GM19351 (cell line): ENCODE results near the gene CXCL1.

ENCODE experiments used
- ATAC-seq: cut with Tn5 transposase; IDR thresholded peaks from one replicate; pipeline ENCODE4 v1.9.1; 2021; ENCODE audit warnings: mild to moderate bottlenecking, moderate library complexity; ENCODE audit not compliant: unreplicated experiment

Gene CXCL1

DNA sequence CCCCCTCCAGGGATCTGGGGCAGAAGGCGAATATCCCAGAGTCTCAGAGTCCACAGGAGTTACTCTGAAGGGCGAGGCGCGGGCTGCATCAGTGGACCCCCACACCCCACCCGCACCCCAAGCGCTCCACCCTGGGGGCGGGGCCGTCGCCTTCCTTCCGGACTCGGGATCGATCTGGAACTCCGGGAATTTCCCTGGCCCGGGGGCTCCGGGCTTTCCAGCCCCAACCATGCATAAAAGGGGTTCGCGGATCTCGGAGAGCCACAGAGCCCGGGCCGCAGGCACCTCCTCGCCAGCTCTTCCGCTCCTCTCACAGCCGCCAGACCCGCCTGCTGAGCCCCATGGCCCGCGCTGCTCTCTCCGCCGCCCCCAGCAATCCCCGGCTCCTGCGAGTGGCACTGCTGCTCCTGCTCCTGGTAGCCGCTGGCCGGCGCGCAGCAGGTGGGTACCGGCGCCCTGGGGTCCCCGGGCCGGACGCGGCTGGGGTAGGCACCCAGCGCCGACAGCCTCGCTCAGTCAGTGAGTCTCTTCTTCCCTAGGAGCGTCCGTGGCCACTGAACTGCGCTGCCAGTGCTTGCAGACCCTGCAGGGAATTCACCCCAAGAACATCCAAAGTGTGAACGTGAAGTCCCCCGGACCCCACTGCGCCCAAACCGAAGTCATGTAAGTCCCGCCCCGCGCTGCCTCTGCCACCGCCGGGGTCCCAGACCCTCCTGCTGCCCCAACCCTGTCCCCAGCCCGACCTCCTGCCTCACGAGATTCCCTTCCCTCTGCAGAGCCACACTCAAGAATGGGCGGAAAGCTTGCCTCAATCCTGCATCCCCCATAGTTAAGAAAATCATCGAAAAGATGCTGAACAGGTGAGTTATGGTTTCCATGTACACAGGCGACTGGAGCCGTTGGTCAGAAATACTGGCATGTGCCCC, at the start of gene CXCL1:
CXCL1 (plus strand) TSS at position 264 of the 926 bp plus-strand sequence; CDS start at position 342, 78 bp downstream.
- ATAC-seq = no peak

DNA sequence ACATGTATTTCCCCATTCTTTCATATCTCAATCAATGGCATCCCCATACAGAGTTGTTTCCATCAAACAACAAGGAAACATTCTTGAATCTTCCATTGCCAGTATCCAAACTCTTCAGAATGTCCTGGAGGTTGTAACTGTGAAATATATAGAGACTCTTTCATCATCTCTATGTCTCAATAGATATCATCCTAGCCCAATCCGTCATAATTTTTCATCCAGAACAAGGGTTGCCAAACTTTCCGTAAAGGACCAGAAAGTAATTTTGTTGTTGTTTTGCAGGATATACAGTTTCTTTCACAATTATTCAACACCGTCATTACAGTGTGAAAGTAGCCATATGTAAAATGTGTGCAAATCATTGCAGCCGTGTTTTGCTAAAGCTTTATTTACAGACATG, 47.9 kb upstream of the CXCL1 start:
- ATAC-seq = no peak

DNA sequence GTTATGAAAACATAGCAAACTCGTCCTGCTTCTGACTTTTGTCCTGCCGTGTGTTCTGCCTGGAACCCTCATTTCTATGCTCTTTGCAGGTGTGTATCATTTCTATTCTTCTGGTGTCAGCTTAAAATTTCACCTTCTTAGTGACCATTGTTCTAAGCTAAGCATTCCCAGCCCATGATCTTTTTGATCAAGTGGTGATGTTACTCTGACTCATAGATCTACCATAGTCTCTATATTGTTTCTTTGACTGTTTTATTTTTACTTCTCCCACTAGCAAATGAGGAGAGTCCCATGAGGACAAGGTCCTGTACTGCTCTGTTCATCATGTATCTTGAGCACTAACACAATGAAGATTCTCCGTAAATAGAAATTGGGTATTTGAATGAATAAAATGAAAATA, 46.8 kb upstream of the CXCL1 start:
- no peak for ATAC-seq

DNA sequence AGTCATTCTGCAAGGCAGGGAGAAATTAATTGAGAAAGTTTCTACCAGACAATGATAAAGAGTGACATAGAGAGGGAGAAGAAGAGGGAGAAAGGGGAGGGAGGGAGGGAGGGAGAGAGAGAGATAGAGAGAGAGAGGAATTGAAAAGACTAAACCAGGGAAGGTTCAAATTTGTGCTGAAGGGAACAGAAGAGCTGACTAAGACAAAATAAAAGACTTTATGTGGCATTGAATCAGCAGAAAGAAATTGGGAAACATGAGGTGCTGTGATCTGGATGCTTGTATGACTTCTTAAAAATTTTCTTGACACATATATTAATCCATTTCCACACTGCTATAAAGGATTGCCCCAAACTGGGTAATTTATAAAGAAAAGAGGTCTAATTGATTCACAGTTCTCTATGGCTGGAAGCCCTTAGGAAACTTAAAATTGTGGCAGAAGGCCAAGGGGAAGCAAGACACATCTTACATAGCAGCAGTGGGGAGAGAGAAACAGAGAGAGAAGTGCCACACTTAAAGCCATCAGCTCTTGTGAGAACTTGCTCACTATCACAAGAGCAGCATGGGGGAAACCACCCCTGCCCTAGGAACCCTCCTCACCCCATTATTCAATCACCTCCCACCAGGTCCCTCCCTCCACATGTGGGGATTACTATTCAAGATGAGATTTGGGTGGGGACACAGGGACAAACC, 46.2 kb upstream of the CXCL1 start:
- ATAC-seq = no peak

DNA sequence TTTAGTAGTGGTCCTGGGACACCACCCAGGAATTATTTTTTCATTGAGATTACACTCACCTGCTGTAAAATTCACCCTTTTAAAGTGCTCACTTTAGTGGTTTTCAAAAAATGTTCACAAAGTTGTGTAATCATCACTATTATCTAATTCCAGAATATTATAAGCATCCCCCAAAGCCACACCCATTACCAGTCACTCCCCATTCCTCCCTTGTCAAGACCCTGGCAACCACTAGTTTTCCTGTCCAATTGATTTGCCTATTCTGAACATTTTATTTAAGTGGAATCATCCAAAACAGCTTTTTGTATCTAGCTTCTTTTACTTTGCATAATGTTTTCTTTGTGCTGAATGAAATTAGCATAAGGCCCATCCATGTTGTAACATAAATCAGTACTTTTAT, 45.4 kb upstream of the CXCL1 start:
- ATAC-seq = no peak

DNA sequence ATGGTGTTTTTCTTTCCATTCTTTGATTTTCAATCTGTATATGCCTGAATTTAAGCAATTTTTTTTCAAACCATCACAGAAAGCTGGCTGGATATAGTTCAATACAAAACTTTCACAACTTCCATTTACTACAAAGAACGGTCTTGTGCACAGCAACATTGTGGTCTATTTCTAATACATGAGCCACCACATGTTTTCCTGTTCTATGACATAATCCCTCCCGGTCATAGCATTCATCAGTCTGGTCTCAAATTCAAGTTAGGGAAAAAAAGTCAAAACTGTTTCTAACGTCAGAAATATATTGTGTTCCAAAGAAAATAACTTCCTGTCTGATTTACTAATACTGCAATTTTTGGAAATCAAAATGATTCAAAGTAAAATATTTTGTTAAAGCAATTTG, 40.2 kb upstream of the CXCL1 start:
- ATAC-seq = no peak

DNA sequence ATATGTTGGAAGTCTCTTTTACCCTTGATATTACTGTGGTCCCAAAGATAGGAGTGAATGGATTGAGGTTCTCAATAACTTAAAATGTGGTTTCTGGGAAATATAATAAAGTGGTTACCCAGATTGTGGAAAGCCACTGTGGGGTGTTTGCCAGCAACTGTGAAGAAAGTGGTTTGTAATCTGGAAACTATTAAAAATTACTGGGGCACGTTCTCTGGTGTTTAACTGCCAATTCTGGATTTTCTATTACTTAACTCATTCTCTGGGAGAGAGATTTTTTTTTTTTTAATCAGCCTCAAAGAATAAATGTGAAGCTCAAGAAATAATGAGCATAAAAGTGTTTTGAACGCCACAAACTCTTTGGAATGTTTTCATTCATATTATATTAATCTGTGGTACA, 37.6 kb upstream of the CXCL1 start:
- no peak for ATAC-seq

DNA sequence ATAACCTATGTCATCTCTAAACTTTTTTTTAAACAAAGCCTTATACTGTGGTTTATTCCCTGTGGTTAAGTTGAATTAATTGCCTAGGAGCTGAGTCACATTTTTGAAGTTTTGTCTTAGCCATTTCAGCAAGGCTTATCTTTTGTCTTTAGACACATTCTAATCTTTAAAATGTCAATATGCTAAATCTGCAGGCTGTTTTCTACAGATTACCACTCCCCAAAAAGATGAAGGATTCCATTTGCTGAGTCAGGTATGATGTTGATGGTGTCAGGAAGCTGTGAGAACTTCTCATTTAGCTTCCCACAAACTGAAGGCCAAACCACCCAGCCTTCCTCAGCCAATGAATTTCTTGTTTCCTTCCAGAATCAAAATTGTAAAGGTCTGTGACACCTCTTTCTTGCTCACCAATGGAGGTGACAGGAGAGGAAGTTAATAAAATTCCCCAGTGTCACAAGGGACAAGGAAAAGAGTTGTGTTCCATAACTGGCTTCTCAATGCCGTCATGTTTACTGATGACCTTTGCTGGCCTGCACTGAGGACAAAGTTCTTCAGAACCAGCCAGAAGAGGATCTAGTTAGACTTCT, 36.4 kb upstream of the CXCL1 start:
- ATAC-seq = no peak

DNA sequence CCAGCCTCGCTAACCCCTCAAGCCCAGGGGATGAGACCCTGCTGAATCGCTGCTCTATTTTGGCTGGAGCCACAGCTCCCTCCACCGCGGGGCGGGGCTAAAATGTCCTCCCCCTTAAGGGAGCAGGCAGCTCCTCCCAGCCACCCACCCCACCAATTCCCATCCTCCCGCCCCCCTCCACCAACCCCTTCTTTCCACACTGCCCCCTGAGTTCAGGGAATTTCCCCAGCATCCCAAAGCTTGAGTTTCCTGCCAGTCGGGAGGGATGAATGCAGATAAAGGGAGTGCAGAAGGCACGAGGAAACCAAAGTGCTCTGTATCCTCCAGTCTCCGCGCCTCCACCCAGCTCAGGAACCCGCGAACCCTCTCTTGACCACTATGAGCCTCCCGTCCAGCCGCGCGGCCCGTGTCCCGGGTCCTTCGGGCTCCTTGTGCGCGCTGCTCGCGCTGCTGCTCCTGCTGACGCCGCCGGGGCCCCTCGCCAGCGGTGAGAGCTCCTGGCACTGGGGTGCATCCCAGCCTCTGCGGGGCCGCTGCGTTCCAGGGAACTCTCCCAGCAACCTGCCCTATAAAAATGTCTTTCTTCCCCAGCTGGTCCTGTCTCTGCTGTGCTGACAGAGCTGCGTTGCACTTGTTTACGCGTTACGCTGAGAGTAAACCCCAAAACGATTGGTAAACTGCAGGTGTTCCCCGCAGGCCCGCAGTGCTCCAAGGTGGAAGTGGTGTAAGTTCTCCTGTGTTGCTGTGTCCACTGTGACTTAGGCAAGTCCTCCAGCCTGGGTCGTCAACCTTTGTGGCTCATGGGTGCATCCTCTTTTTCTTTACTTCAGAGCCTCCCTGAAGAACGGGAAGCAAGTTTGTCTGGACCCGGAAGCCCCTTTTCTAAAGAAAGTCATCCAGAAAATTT, 32.6 kb upstream of the CXCL1 start, which contains the start of gene CXCL6:
CXCL6 (plus strand) TSS at position 306 of the 907 bp plus-strand sequence; CDS start at position 379, 73 bp downstream.
- no peak for ATAC-seq

DNA sequence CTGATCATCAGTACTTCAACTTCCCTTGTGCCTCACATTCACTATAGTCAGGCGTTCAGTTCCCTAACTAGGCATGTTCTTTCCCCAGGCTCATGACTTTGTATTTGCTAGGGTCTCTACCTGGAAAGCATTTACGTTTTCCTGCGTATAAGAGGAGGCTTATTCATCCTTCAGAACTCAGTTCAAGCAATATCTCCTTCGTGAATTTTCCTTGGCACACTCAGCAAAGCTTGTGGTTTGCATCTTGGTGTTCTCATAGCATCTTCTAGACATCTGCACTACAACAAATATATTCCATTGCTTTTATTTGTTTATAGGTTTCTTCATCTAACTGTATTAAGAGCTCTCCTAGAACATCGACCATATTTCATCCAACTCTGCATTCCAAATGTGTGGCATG, 30.1 kb upstream of the CXCL1 start:
- no peak for ATAC-seq

DNA sequence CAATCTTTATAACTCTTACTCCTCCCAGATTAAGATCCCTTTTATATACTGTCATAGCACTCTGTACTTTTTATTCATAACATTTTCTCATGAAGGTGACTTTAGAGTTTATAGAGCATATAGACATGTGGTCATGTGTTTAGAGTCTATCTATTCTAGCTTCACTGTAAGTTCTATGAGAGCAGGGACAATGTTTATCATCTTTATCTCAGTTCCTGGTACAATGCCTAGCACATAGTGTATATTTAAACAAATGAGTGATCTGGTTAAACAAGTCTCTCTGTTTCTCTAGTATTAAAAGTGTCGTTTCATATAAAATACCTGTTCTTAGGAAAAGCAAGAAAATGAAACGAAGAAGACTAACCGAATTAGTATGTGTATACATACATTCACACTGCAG, 29.5 kb upstream of the CXCL1 start:
- ATAC-seq = no peak

DNA sequence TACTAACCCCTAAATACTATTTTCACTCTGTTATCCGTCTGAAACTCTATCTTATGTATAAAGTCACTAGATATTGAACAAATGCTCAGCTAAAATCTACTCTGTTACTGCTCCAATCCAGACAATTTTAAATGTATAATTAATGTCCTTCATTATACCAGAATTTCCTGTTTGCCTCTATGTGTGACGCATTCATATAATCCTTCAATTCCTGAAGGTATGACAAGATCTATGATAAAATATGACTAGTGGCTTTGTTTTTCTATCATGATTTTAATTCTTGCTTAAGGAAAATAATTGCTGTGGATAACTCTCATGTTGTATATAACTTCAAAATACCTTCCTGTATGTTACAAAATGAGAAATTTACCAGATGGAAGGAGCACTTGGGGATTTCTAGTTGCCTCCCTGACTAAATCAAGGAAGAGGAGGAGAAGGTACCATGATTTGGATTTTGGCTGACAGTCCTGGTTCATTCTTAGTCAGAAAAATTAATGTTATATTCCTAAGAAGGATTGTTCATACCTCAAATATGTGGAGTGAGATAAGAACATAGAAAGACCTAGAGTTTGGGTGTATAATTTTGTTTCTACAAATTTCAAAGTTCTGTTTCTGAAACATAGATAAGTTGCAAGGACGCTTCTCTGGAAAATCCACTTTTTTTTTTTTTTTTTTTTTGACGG, 27.8 kb upstream of the CXCL1 start:
- no peak for ATAC-seq

DNA sequence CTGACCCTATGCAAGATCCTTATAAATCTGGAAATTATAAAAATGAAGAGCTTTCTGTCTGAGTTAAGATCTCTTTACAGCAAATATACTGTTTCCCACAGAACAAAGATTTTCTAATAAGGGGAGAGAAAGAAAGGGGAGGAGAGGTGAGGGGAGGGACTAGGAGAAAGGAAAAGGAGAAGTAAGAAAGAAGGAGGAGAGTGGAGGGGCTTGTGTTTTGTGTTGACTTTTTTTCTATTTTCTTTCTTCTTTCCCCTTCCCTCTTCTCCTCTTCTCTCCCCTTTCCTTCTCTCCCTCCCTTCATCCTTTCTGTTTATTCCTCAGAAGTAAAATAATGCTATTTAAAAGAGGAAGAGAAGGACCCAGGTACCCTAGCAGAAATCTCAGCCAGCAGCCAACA, 26.5 kb upstream of the CXCL1 start:
- no peak for ATAC-seq

DNA sequence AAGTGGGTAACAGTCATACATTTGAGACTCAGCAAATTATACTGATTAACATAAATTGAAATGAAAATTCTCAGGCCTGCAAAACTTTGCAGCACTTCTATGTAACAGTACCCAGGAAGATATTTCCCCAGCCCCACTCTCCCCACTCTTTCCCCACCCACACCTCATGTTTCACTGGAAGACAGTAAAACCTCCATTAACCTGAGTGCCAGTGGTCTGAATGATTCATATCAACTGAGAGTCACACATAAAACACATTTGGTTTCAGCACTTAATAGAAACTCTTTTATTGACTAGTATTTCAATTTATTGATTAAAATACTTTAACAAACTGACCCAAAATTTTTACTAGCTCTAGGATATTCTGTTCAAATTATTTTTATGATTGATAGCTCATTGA, 25.8 kb upstream of the CXCL1 start:
- no peak for ATAC-seq

DNA sequence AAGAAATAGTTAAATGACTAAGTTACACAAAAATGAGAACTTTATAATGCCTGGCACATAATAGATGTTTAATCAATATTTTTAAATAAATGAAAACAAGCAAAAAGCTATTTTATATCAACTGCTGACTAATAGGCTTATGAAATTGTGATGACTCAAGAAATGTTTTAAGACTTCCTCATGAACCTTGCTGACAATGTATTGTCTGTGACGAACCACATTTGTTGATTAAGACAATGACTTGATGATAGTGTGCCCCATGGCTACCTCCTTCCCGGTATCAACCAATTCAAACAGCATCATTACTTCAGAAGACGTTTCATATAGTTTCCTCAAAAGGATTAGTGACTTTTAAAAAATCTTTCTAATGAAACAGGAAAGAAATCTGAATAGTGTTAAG, 24.8 kb upstream of the CXCL1 start:
- no peak for ATAC-seq

DNA sequence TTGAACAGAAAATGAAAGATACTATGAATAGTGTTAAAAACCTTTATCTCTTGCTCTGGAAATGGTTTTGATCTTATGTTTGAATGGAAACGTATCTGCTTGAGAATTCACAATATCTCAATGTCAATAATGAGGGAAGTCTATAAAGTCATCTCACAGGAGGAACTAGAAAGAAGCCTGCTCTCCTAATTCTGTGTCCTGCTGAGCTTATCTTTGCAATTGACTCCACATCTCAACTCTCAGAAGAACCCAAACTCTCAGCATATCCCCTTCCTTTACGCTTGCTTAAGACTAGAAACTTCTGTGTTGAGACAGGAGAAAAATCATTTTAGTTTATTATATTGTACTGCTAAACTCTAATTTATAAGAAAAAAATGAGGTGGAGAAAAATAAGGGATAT, 24.4 kb upstream of the CXCL1 start:
- ATAC-seq = no peak

DNA sequence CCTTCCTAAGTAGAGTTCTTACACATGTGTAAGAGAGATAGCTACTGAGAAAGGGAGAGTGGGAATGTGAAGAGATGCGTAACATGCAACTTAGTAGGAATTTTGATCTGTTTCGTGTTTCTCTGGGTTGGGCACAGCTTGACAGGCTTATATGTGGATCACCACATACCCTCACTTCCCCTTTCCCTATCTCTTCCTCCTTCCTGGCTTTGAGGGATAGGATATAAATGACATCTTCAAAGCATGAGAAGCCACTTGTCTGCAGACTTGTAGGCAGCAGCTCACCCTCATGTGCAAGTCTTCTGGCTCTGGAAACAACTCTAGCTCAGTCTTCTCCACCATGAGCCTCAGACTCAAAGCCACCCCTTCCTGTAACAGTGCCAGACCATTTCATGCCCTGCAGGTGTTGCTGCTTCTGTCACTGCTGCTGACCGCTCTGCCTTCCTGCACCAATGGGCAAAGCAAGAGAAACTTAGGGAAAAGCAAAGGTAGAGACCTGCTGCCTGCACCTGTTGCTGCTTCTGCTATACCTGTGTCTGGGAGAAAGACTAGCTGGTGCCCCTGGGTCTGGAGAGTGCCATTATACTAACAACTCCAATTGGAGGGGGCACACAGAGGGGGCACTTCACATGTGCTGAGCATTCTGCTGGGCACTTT, 21.5 kb upstream of the CXCL1 start:
- ATAC-seq = no peak

DNA sequence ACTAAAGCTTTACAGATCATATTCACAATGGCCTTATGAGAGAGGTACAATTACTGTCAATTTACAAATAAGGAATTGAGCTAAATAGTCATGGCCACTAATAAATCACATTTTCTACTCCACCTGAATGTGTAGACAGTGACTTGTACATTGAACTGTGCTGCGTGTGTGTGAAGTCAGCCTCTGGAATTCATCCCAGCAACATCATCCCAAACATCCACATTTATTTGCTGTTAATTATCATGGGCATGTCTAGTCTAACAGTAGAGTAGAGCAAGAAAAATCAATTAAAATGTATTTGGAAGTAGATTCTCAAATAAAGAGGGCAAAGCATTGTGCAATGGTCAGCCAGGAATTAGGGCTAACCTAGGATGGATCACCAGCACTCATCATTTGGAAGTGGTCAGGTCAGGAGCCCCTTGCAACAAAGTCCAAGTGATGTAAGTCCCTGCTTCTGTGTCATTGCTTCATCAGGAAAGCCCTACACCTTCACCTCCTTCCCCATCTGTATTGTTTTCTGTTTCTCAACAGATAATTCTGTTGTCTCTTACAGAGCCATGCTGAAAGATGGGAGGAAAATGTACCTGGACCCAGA, 20.9 kb upstream of the CXCL1 start:
- ATAC-seq = no peak

DNA sequence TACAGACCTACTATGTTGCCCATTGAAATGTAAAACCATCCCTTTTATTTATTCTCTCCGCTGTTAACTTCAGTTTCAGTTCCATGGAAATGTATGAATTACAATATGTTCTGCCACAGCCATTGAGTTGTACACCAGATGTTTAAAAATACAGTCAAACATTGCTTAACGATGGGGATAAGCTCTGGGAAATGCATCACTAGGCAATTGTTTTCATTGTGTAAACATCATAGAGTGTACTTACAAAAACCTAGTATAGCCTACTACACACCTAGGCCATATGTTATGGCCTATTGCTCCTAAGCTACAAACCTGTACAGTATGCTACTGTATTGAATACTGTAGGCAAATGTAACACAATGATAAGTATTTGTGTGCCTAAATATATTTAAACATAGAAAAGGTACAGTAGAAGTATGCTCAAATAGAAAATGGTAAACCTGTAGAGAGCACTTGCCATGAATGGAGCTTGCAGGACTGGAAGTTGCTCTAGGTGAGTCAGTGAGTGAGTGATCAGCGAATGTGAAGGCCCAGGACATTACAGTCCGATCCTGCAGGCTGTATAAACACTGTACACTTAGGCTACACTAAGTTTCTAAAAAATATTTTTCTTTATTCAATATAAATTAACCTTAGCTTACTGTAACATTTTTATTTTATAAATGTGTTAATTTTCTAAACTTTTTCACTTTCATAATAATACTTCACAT, 18.8 kb upstream of the CXCL1 start:
- no peak for ATAC-seq
